ELR (cell line): ENCODE results near the gene TOM1L2.
A peak's percentile ranks its signal among the peaks of the same experiment; 100 is the strongest.
"Not testable (repeated sequence)": the region's sequence is repeated elsewhere in the genome, so short reads cannot be mapped to it uniquely, and the experiment has no call there.

Experiments
- DNase-seq: peaks from one replicate; pipeline ENCODE4 v3.0.0-alpha.2; 2015; ENCODE audit warnings: low read depth

TOM1L2 gene

DNA sequence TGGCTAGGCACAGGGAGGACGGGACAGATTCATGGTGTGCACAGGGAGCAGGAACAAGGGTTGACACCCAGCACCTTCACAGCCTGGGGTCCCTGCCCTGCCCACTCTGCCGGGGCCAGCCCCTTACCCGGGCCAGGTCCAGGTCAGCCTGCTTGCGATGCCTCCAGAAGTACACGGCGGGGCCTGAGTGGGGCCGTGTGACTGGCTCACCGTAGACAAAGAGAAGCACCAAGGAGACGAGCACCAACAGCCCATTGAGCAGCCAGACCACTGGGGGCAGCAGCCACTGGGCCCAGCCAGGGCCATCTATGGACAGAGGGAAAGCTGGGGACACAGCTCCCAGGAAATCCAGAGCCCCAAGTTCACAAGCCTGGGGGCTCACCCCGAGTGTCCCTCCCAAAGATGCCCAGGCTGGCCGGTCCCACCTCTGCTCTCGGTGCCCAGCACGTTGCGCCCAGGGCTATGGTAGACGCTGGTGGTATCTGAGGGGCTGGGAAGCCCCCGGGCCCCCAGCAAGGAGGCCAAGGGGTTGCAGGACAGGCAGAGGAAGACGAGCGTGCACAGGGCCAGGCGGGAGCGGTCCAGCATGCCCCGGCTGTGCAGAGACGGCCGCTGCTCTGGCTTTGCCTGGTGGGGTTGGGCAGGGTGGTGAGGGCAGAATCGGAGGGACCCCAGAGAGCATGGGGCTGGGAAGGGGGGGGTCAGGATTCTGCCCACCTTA lies 155.2 kb downstream of the TOM1L2 start:
- DNase-seq: peak; percentile 27

GRCh38 chr17:17816240-17816814 lies 155.9 kb downstream of the TOM1L2 start:
- DNase-seq: no peak

DNA sequence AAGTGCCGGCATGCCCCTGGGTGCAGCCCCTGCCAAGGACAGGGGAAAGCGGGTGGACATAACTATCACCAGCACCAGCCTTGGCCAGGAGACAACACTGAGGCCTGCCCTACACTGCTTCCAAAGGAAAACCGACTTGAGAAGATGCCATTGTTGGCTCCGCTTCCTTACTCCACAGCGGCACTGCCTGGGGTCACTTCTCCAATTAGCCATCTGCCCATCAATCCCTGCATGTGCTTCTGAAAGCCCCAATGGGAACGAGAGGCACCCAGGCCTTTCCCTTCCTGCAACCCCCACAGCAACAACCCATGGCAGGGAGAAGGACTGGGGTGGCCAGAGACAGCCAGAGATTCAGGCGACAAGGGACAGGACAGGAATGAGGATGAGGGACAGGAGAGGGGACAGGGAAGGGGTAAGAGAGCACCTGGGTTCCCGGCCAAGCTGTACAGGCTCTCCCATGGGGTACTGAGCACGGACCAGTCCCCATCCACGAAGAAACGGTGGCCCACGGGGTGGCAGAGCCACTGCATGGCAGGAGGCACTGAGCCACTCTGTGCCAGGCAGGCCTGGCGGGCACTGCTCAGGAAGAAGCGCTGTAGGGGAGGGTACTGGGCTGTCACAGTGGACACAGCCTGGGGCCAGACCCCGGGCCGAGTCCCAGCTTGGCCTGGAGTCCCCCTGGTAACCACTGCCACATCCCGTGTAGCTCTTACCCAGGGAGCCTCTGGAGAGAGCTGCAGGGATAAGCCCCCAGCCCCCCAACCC lies 156.6 kb downstream of the TOM1L2 start:
- no peak for DNase-seq

- no peak for DNase-seq
Measured at GRCh38 chr17:17815062-17815406, 157.2 kb downstream of the TOM1L2 start.

DNA sequence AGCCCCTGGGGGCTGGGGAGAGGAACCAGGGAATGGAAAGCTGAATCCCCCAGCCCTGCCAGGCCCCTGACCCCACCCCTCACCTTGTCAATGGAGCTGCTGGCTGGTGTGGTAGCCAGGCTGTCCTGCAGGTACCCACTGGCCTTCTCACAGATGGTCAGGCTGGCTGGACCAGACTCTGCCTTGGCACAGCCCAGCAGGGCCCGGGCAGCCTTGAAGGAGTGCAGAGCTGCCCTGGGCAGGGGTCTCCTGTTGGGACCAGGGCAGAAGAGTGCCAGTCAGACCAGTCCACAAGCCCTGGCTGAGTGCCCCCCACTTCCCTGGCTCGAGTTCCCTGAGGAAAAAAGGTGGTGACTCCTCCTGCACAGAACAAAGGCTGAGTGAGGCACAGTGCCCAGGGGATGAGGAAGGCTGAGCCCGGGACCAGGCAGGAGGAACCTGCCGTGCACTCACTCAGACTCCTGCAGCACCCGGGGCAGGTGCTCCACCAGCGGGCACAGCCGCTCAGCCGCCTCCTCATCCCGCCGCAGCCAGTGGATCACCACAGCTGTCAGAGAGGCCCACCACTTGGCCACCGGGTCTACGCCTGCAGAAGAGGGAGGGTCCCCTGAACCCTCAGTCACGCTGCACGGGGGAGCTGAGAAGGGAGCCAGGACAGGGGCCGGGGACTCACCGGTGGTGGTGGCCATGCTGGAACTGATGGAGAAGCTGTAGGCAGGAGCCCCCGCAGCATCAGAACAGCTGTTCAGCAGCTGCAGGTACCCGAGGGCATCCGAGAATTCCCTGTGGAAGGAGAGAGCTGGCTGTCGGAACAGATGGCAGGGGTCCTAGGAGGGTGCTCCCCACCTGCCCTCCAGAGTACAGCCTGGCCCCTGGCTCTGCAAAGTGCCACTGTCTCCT lies 157.8 kb downstream of the TOM1L2 start:
- DNase-seq: no peak

- no peak for DNase-seq
Measured at GRCh38 chr17:17813725-17814095, 158.5 kb downstream of the TOM1L2 start.

DNA sequence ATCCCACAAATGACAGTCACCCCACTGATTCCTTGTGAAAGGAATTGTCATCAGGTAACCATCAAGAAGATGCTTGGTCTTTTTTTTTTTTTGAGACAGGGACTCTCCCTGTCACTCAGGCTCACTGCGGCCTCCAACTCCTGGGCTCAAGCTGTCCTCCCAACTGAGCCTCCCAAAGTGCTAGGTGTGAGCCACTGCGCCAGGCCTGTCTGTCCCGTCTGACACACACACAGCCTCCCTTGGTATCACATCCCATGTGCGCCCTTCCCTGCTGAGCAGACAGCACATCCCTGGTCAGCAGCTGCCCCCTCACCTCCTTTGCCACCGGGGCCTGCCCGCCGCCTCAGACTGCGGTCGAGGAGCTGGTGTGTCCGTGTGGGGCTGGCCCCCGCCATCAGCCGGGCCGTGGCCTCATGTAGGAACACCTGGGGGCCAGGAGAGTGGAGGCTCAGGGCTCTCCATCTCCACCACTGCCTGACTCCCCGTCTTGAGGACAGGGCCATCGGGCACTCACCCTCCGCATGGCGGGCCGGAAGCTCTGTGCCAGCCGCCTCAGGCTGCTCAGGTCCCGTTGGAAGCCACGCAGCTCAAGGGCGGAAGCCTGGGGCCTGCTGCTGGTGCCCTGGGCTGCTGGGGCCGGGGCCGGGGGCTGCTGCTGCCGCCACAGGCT lies 159.0 kb downstream of the TOM1L2 start:
- no peak for DNase-seq

DNA sequence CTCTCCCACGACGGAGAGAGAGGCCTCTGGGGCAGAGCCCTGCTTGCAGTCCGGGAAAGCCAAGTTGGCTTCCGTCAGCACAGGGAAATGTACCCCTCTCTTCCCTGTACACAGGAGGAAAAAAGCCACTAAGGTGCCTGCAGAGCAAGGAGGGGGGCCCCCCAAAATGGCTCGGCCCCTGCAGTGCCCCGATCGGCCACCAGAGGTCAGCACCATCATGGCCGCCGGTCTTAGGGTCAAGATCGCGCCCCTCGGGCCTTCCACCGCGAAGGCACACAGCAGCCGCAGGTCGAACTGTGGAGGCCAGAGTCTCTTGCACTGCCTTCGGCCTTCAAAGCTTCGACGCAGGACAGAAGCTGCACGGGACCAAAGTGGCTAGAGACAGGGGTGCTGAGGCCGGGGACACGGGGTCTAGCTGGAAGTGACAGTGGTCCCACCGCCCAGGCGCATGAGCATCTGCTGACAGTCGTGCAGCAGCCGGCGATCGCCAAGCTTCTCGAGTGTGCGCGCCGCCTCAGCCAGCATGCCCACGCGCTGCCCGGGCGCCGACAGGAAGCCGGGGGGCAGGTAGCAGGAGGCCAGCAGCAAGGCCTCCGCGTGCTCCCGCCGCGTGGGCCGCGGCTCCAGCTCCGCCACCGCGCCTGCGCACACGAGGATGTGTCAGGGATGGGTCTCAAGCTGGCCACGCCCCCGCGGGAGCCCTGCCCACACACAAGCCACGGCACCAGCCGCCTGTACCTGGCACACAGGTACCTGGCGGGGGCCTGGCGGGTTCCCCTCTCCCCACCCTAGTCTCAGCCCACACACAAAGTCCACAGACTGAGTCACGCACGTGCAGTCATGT lies 159.8 kb downstream of the TOM1L2 start:
- DNase-seq: peak; percentile 62

- DNase-seq: no peak
Measured at GRCh38 chr17:17811381-17812210, 160.6 kb downstream of the TOM1L2 start.

GRCh38 chr17:17810895-17811248 lies 161.3 kb downstream of the TOM1L2 start:
- no peak for DNase-seq

DNA sequence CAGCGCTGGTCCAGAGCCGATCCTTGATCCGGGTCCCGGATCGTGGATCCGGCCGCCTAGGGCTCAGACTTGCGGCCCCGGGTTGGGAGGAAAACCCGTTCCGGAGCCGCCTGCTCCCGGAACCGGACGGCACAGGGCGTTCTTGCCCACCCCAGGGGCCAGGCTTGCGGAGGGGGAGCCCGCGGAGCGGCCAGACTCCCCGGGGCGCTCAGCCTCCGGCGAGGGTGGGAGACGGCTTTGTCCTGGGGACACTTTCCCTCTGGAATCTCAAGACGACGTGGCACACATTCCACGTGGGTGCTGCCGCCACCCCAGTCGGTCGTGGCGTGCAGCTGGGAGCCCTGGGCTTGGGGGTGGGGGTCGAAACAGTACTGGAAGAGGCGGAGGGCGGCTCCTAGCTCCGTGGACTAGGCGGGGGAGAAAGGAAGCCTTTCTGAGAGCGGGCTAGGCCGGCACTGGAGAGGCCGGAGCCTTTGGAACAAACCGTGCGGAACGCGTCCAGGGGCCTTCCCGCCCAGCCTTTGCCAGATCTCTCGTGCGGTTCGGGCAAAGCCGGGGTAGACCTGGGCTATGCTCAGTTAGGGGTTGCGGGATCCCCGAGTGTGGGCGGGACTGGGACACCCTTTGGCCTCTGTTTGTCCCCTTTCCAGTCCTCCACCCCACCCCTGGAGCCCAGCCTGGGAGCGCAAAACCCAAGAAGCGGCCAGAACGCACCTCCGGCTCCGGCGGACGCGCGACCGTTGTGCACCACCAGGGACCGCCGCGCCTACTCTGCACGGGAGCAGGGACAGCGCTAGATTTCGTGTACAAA lies 161.9 kb downstream of the TOM1L2 start:
- DNase-seq: peak; percentile 22

GRCh38 chr17:17809531-17810083 lies 162.6 kb downstream of the TOM1L2 start:
- DNase-seq: no peak

GRCh38 chr17:17808706-17809432 lies 163.3 kb downstream of the TOM1L2 start:
- DNase-seq: no peak

DNA sequence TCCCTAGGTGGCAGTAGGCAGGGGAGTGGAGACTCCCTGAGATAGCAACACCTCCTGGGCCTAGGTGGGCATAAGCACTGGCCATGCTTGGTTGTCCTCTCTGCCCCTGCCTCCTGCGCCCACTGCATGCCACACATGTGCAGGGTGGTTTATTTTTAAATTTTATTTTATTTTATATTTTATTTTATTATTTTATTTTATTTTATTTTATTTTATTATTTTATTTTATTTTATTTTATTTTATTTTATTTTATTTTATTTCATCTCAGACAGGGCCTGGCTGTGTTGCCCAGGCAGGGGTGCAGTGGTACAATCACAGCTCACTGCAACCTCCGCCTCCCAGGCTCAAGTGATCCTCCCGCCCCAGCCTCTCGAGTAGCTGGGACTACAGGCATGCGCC lies 164.0 kb downstream of the TOM1L2 start:
- DNase-seq: not testable (repeated sequence)

- no peak for DNase-seq
Measured at GRCh38 chr17:17807440-17807839, 164.8 kb downstream of the TOM1L2 start.

DNA sequence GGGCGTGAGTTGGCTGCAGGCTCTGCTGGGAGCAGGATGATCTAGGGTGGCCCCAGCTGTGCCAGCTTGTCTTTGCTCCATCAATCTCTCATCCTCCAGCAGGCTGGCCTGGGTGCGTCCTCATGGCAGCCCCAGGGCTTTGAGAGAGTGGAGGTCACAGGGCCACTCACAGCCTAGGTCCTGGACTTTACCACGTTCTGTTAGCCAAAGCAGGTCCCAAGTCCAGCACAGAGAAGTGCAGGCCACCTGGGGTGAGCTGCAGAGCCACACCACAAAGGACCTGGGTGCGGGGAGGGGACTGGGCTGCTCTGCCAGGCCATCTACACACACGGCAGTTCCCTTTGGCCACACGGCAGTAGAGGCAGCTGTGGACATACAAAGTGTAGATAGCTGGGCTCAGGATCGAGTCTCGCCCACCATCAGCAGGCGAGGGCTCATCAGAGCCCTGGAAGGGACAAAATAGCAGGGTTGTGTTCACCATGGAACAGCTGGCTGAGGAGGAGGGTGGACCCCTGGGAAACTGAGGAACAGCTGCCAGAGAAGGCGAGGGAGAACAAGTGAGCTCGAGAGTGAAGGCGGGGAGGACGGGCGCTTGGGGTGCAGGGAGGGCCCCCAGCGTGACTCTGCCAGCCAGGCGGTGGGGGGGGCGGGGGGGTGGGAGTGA lies 165.5 kb downstream of the TOM1L2 start:
- no peak for DNase-seq

DNA sequence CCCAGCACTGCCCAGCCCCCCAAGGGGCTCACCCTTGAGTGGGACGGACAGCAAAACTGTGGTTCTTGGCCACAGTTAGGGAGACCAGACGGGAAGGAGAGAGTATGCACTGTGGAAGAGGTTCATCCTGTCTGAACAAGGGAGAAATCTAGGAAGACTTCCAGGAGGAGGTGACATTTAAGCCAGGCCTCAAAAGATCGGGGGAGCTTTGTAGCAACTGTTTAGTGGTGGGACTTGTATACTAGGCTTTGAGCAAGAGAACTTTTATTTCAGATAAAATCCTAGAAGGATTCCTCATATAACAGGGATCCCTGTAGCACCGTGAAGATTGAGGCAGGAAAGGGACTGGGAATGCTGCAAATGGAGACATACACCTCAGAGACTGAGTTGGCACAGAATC lies 166.2 kb downstream of the TOM1L2 start:
- no peak for DNase-seq

DNA sequence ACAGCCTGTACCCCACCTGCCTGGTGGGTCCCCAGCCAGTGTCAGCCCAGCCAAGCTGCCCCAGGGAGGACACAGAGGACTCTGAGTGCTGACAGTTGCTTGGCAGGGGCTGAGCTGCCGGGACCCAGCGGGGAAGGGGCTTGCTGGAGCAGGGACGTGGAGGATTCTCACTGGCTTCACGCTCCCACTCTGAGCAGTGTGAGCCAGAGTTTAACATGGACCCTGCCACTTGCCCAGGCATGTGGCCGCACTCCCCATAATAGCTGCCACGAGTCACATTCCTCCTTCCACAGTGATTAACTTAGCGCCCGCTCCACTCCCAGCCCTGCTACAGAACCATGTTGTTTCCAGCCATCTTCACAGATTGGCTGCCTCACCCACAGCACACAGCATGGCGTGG lies 166.6 kb downstream of the TOM1L2 start:
- DNase-seq: no peak
